Adrenal gland (tissue), 5 donors: ENCODE results near the gene HBD.

Source experiments
- POLR2A ChIP-seq, 2 donors: fragments of 450-650 bp; IDR thresholded peaks; one replicate each; pipeline ENCODE4 v1.6.1; 2017; ENCODE audit warnings: antibody characterized with exemption in 2 of 2, mild to moderate bottlenecking in 2 of 2, moderate library complexity in 1 of 2
- TF ChIP-seq, protein P1 (sequence below), 6 experiments: fragments of 450-650 bp in 4 of 6; fragments of 200-600 bp in 2 of 6; sonication (generic) in 1 of 6; IDR thresholded peaks; 1 replicate in 5 of 6; 2 replicates in 1 of 6; pipeline versions ENCODE4 v1.5.1 to v1.8.0; 2016 to 2021; ENCODE audit warnings: antibody characterized with exemption in 6 of 6, mild to moderate bottlenecking in 2 of 6, moderate library complexity in 1 of 6
- donor health status: DM: no; HTN: no; CAD: no.

DNA sequence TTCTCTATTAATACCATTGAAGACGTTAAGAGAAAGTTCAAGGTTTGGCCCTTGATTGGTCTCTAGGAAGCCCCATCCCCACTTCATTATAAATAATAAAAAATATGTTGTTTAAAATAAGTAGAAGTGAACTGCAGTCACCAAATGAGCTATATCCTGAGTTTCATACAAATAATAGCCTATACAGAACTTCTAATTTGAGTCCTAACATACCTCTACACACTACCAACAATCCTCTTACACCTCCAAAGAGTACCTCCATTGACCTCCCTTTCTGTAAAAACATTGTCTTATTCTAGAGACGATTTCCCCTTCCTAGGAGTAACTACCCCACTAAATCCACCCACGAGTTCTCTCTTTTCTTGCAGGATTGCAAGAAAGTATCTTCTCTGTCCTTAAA, 7.2 kb upstream of the HBD start:
- TF ChIP-seq, protein P1, sequence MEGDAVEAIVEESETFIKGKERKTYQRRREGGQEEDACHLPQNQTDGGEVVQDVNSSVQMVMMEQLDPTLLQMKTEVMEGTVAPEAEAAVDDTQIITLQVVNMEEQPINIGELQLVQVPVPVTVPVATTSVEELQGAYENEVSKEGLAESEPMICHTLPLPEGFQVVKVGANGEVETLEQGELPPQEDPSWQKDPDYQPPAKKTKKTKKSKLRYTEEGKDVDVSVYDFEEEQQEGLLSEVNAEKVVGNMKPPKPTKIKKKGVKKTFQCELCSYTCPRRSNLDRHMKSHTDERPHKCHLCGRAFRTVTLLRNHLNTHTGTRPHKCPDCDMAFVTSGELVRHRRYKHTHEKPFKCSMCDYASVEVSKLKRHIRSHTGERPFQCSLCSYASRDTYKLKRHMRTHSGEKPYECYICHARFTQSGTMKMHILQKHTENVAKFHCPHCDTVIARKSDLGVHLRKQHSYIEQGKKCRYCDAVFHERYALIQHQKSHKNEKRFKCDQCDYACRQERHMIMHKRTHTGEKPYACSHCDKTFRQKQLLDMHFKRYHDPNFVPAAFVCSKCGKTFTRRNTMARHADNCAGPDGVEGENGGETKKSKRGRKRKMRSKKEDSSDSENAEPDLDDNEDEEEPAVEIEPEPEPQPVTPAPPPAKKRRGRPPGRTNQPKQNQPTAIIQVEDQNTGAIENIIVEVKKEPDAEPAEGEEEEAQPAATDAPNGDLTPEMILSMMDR (IDR thresholded peaks at IDR 0.05): no peak
- TF ChIP-seq POLR2A (IDR thresholded peaks at IDR 0.05): no peak
